Measurements from ENCODE around the gene SCNN1G. TPM values are rescaled to one million over a fixed set of nuclear protein-coding genes. Genes with fewer than 3 reads are reported as not detected.

The SCNN1G gene
- total and polyA plus RNA-seq, 2 of the 13 experiments (the other 11 are each of a cell fraction or from before 2014, with no cell fraction given), result not detected

- TF ChIP-seq ZBTB20 (CRISPR knock-in tag; IDR thresholded peaks at IDR 0.05; ENCODE audit: borderline replicate concordance, low read depth), result peak; percentile 25; the same call in 1 of the 2 replicates
- no peak for TF ChIP-seq ZNF513 (CRISPR knock-in tag; conservative IDR thresholded peaks at IDR 0.05)
- no peak for TF ChIP-seq ZNF800 (CRISPR knock-in tag; IDR thresholded peaks at IDR 0.05)
- peak; percentile 27; the same call in 1 of the 2 replicates for TF ChIP-seq ELF1 (CRISPR knock-in tag; IDR thresholded peaks at IDR 0.05)
- TF ChIP-seq MXI1 (IDR thresholded peaks at IDR 0.05; ENCODE audit: borderline replicate concordance, low read depth, low read length), result no peak
- TF ChIP-seq HOXD1 (CRISPR knock-in tag; IDR thresholded peaks at IDR 0.05), result no peak
- TF ChIP-seq IRX3 (CRISPR knock-in tag; IDR thresholded peaks at IDR 0.05; ENCODE audit: borderline replicate concordance, low read depth), result no peak
- TF ChIP-seq CEBPZ (IDR thresholded peaks at IDR 0.05; ENCODE audit: low read length), result no peak
- TF ChIP-seq ZNF552 (CRISPR knock-in tag; IDR thresholded peaks at IDR 0.05; ENCODE audit: borderline replicate concordance), result no peak
- TF ChIP-seq ZBTB3 (CRISPR knock-in tag; IDR thresholded peaks at IDR 0.05; ENCODE audit: borderline replicate concordance, low read depth), result peak; percentile 24; the same call in 1 of the 2 replicates
- no peak for TF ChIP-seq ISX (CRISPR knock-in tag; conservative IDR thresholded peaks at IDR 0.05)
- no peak for TF ChIP-seq ZNF3 (CRISPR knock-in tag; IDR thresholded peaks at IDR 0.05)
- TF ChIP-seq KDM4B (CRISPR knock-in tag; IDR thresholded peaks at IDR 0.05), result no peak
- TF ChIP-seq ARNTL (CRISPR knock-in tag; IDR thresholded peaks at IDR 0.05), result 0 out of 2 replicates have a peak, but pooled peaks have one; percentile 19
- TF ChIP-seq ARNT (IDR thresholded peaks at IDR 0.05), result no peak
- TF ChIP-seq ZNF567 (CRISPR knock-in tag; IDR thresholded peaks at IDR 0.05; ENCODE audit: borderline replicate concordance), result peak; percentile 84; the same call in 1 of the 2 replicates
- no peak for TF ChIP-seq ZNF503 (CRISPR knock-in tag; IDR thresholded peaks at IDR 0.05)
- TF ChIP-seq ATF1 (CRISPR knock-in tag; IDR thresholded peaks at IDR 0.05), result no peak
- no peak for TF ChIP-seq ZNF773 (CRISPR knock-in tag; IDR thresholded peaks at IDR 0.05; ENCODE audit: borderline replicate concordance)
- TF ChIP-seq HES4 (CRISPR knock-in tag; IDR thresholded peaks at IDR 0.05; ENCODE audit: borderline replicate concordance), result no peak
- TF ChIP-seq NFKB2 (CRISPR knock-in tag; IDR thresholded peaks at IDR 0.05; ENCODE audit: borderline replicate concordance), result no peak
- no peak for TF ChIP-seq ZNF317 (CRISPR knock-in tag; IDR thresholded peaks at IDR 0.05)
Measured at GRCh38 chr16:23141959-23142740, 40.4 kb upstream of the SCNN1G start (continued).

Measured in HepG2 (cell line).